Suppressor macrophage (primary cell): Measurements from ENCODE around the gene AKAP8L.
A peak's percentile ranks its signal among the peaks of the same experiment; 100 is the strongest.

Experiments used
- DNase-seq, 4 experiments: peaks; one replicate each; pipeline ENCODE4 v3.0.0-alpha.2; 2020 to 2022

The AKAP8L gene

GRCh38 chr19:15448778-15449619 lies 30.2 kb upstream of the AKAP8L start:
- no peak for DNase-seq

DNA sequence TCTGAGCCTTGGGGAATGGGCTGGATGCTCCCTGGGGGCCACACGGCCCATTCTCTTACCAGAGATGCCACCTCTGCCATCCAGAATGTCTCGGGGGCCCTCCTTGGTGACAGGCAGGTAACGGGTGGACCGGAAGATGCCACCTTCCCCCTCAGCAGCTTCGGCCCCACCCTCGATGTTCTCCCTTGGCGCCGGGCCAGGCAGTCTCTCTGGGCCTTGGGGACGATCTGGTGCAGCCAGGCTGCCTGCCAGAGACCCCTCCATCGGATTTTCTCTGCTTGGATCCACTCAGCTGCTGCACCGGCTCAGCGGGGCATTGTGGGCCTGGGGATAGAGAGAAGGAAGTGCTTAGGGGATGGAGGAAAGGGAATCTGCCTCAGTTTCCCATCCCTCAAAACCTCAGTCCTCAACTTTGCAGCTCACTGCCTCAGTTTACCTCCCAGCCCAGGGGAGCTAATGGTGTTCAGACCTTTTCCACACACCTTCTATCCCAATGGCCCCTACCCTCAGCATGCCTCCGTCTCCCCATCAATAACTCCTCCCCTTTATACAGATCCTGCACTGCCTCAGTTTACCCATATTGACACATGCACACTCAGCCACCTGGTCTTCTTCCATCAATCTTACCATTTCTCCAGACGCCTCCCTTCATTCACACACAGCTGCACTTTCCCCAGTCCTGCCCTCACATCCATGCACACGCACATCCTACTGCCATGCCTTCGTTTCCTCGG lies 29.4 kb upstream of the AKAP8L start:
- no peak for DNase-seq

DNA sequence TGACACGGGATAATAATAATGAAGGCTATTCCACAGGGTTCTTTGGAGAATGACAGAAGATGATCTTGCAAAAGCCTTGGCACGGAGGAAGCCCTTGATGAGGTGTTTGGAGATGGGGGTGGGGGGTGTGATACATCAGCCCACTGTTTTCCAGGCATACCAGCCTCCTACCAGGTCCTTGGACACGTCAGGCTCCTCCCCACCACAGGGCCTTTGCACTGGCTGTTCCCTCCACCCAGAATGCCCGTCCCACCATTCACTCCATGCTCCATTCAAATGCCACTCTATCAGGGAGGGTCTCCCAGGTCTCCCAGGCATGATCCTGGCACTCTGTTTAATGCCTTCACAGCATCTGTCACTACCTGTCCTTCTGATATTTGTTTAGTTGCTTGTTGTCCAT lies 28.3 kb upstream of the AKAP8L start:
- no peak for DNase-seq

GRCh38 chr19:15445807-15446376 lies 27.1 kb upstream of the AKAP8L start:
- DNase-seq = no peak

DNA sequence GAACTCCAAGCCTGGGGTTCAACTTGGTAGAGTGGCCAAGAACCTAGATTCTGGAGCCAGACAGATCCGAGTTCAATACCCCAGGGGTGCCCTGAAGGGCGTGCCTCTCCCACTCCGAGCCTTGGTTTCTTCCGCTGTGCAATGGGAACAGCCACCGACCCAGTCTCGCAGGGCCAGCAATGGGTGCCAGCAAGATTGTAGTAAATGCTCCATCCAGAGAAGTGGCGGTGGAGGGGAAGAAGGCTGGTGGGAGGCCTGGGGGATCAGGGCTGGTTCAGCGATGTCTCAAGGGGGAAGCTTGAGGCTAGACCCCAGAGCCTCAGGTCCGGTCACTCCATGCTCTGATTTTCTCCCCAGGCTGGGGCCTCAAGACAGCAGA lies 26.4 kb upstream of the AKAP8L start:
- DNase-seq = no peak

GRCh38 chr19:15444505-15445226 lies 25.9 kb upstream of the AKAP8L start:
- DNase-seq = no peak

DNA sequence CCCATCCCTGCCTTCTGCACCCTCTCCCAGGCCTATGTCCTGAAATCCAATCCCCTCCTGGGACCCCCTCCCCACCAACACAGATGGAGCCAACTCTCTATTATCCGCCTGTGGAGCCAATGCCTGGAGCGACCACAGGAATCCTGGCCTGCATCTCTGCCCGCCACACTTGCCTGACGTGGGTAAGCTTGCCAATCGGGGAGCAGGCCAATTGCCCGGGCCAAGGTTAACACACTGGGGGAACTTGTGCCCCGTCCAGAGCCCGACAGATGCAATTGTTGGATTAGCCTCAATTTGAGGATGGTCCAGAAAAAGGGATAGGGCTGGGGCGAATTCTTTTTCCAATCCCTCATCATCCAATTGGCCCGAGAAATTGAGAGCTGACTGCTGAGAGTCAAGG lies 25.1 kb upstream of the AKAP8L start:
- DNase-seq = no peak

- no peak for DNase-seq
Measured at GRCh38 chr19:15443325-15443724, 24.5 kb upstream of the AKAP8L start.

DNA sequence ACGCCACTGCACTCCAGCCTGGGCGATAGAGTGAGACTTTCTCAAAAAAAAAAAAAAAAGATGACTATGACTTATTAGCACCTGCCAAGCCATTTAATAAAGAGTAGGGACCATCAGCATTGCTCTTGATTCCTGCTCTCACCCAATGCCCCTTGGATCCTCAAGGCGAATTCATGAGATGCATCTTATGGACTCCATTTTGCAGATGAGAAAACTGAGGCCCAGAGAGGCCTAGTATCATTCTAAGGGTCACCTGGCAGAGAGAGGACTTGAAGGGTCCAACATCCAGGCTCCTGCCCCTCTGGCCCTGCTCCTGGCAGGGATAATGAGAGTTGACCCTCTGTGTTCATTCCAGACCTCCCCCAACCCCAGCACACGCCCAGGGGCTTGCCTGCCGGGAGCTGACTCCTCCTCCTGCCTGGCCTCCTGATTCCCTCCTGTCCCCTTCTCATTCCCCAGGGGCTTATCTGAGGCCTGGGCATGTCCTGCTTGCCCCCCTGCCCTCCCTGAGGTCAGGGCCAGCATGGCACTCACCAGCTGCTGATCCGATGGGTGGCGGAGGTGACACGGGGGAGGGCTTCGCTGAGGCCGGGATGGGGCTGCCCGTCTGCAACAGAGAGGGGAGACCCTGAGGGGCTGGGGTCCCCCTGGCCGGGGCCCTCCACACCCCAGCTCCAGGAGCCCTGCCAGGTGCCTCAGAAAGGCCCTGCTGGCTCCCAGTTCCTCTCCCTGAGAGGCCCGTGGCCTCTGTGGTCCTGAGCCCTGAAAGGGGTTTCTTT lies 23.5 kb upstream of the AKAP8L start:
- no peak for DNase-seq

- DNase-seq = no peak
Measured at GRCh38 chr19:15441317-15441716, 22.5 kb upstream of the AKAP8L start.

- no peak for DNase-seq
Measured at GRCh38 chr19:15439821-15440641, 21.2 kb upstream of the AKAP8L start.

- DNase-seq = no peak
Measured at GRCh38 chr19:15439078-15439799, 20.5 kb upstream of the AKAP8L start.

GRCh38 chr19:15438577-15438976 lies 19.8 kb upstream of the AKAP8L start:
- no peak for DNase-seq

DNA sequence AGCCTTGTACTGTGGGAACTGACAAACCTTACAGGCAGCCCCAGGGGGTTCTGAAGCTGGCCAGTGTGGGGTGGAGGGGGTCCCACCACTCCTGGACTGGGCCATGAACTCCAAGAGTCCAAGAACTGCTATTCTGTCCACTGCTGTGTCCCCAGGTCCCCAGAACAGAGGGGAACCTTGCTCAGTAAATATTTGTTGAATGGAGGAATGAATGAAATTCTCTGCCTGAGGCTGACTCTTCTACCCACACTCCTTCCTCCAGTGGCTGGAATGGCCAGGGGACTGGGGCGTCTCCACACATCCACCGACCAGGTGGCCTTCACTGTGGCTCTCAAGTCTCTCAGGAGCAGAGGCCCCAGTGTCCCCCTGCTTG lies 19.3 kb upstream of the AKAP8L start:
- no peak for DNase-seq

DNA sequence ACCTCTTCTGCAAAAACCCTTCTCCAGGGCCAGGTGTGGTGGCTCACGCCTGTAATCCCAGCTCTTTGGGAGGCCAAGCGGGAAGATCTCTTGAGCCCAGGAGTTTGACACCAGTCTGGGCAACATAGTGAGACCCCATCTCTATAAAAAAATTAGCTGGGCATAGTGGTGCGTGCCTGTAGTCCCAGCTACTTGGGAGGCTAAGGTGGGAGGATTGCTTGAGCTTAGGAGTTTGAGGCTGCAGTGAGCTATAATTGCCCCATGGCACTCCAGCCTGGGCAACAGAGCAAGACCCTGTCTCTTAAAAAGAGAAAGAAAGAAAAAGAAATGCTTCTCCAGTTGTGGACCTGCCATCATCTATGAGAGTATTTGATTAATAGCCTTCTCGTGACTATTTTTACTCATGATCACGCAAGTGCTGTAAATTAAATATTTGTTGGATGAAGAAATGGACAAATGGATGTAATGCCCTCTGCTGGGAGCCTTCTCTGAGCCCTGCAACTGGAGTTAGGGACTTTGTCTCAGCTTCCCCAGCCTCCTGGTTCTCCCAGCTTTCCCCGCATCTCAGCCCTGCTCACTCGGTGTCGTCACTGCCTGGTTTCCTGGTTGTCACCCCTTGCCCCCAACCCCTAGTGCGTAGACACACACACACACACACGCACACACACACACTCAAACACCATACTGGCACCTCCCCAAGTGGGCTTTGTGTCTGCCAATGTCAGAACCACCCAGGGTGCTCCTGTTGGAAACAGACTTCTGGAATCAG lies 18.8 kb upstream of the AKAP8L start:
- no peak for DNase-seq

DNA sequence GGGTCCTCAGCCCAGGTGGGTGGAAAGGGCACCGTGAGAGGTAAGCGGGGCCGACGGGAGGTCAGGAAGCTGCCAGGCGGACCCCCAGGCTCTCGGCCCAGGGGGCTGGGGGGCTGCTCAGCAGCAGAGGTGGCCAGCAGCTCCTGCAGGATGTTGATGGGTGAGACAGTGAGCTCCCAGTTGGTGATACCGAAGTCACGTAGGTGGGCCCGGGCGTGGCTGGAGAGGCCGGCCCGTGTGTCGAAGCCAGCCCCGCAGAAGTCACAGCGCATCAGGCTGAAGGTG lies 18.0 kb upstream of the AKAP8L start:
- DNase-seq = no peak

GRCh38 chr19:15436012-15436825 lies 17.4 kb upstream of the AKAP8L start:
- DNase-seq = no peak

DNA sequence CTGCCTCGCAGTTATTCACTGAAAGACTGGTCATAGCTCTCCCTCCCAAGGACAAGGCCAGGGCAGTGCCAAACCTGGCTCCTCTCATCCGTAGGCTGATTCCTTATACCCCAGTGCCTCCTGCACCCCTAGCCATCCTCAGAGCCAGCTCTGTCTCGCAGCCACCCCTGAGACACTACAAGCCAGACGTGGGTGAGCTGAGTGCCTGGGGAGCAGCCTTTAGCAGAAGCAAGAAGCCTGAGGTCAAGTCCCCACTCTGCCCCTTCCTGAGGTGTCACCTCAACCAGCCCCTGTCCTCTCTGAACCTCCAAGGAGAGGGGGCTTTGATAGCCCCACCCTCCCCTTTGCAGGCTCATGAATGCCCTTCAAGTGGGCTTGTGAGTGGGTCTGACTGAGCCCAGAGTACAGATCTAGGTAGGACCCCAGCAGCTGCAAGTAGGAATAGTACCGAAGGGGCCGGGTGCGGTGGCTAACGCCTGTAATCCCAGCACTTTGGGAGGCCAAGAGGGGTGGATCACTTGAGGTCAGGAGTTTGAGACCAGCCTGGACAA lies 14.8 kb upstream of the AKAP8L start:
- DNase-seq = peak in 1 of 4 experiments; percentile 15
